Measurements from ENCODE around the gene FBN1. TPM values are rescaled to one million over a fixed set of nuclear protein-coding genes. Genes with fewer than 3 reads are reported as not detected.

FBN1 gene
- total RNA-seq, 1 experiment from 2014 or later = 1.1 TPM

GRCh38 chr15:48650931-48651330 lies 5.4 kb upstream of the FBN1 start:
- no peak overlapping the region for H3K27ac Mint-ChIP-seq (ENCODE audit: unreplicated experiment)
- intact Hi-C loops (cut with micrococcal nuclease; ENCODE audit: unreplicated experiment) = no loop called here
- no TSS peak for BruUV-seq (replicated peaks)
- no peak for DNase-seq
- no peak overlapping the region for H3K4me3 Mint-ChIP-seq (ENCODE audit: low read depth, unreplicated experiment)
- peaks cover 3% of the 10 kb centered on the region for H3K36me3 Mint-ChIP-seq (ENCODE audit: insufficient read depth, unreplicated experiment)
- CTCF ChIA-PET = no interaction called here
- peaks cover 17% of the 10 kb centered on the region for H3K27me3 Mint-ChIP-seq (ENCODE audit: unreplicated experiment)
- H3K4me1 Mint-ChIP-seq (ENCODE audit: low read depth, unreplicated experiment) = no peaks in the 10 kb centered on the region
- no peaks in the 10 kb centered on the region for H3K9me3 Mint-ChIP-seq (ENCODE audit: low read depth, unreplicated experiment)
- TF ChIP-seq CTCF (IDR thresholded peaks at IDR 0.05; ENCODE audit: unreplicated experiment) = no peak

DNA sequence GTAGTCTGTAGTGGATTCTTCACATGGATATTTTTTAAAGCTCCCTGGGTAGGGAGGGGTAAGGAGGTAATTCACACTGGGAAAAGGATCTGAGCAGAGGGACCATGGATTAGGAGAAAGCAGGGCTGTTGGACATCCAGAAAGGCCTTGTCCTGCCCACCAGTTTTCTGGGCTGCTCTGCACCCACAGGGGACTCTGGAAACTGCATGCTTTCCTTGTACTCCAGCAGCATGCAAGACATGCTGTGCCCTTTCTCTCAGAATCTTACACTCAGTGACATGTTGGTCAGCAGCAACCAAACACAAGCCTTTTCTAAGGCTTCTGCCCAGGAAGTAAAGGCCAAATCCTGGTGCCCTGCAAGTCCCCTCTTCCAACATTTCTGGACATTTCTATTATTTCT lies 2.5 kb upstream of the FBN1 start:
- intact Hi-C loops (cut with micrococcal nuclease; ENCODE audit: unreplicated experiment) = loop anchor here (10.0 kb wide), 1 partner anchor 157 kb away; no protein-coding TSS in a partner anchor
- no TSS peak for BruUV-seq (replicated peaks)
- CTCF ChIA-PET = interaction anchor here (0.6 kb wide), 1 partner anchor 1241 kb away, joined by 3 read pairs; no protein-coding TSS in a partner anchor
- H3K4me3 Mint-ChIP-seq (ENCODE audit: low read depth, unreplicated experiment) = no peak overlapping the region
- H3K36me3 Mint-ChIP-seq (ENCODE audit: insufficient read depth, unreplicated experiment) = peaks cover 8% of the 10 kb centered on the region
- no peaks in the 10 kb centered on the region for H3K9me3 Mint-ChIP-seq (ENCODE audit: low read depth, unreplicated experiment)
- no peak for DNase-seq
- peaks cover 35% of the 10 kb centered on the region for H3K27me3 Mint-ChIP-seq (ENCODE audit: unreplicated experiment)
- H3K4me1 Mint-ChIP-seq (ENCODE audit: low read depth, unreplicated experiment) = no peaks in the 10 kb centered on the region
- no peak for TF ChIP-seq CTCF (IDR thresholded peaks at IDR 0.05; ENCODE audit: unreplicated experiment)
- no peak overlapping the region for H3K27ac Mint-ChIP-seq (ENCODE audit: unreplicated experiment)

GRCh38 chr15:48646331-48646730 lies 822 bp upstream of the FBN1 start:
- BruUV-seq (replicated peaks) = no TSS peak
- TF ChIP-seq CTCF (IDR thresholded peaks at IDR 0.05; ENCODE audit: unreplicated experiment) = no peak
- CTCF ChIA-PET = no interaction called here
- Mint-ChIP-seq H3K4me3 (ENCODE audit: low read depth, unreplicated experiment) (peak overlapping the region; percentile 58), H3K4me1 (ENCODE audit: low read depth, unreplicated experiment) (no peaks in the 10 kb centered on the region), H3K27me3 (ENCODE audit: unreplicated experiment) (peaks cover 35% of the 10 kb centered on the region), H3K9me3 (ENCODE audit: low read depth, unreplicated experiment) (no peaks in the 10 kb centered on the region), H3K27ac (ENCODE audit: unreplicated experiment) (no peak overlapping the region), H3K36me3 (ENCODE audit: insufficient read depth, unreplicated experiment) (peaks cover 8% of the 10 kb centered on the region)
- DNase-seq = no peak
- intact Hi-C loops (cut with micrococcal nuclease; ENCODE audit: unreplicated experiment) = loop anchor here (10.0 kb wide), 1 partner anchor 158 kb away; no protein-coding TSS in a partner anchor

- CTCF ChIA-PET = no interaction called here
- H3K27me3 Mint-ChIP-seq (ENCODE audit: unreplicated experiment) = peaks cover 35% of the 10 kb centered on the region
- no peak for TF ChIP-seq CTCF (IDR thresholded peaks at IDR 0.05; ENCODE audit: unreplicated experiment)
- no peak overlapping the region for H3K27ac Mint-ChIP-seq (ENCODE audit: unreplicated experiment)
- peaks cover 8% of the 10 kb centered on the region for H3K36me3 Mint-ChIP-seq (ENCODE audit: insufficient read depth, unreplicated experiment)
- H3K4me1 Mint-ChIP-seq (ENCODE audit: low read depth, unreplicated experiment) = no peaks in the 10 kb centered on the region
- intact Hi-C loops (cut with micrococcal nuclease; ENCODE audit: unreplicated experiment) = loop anchor here (5.0 to 10.0 kb wide), 2 partner anchors 160 to 268 kb away; no protein-coding TSS in a partner anchor
- DNase-seq = peak; percentile 20
- no peaks in the 10 kb centered on the region for H3K9me3 Mint-ChIP-seq (ENCODE audit: low read depth, unreplicated experiment)
- no TSS peak for BruUV-seq (replicated peaks)
- H3K4me3 Mint-ChIP-seq (ENCODE audit: low read depth, unreplicated experiment) = peak overlapping the region; percentile 58
Measured at GRCh38 chr15:48644827-48645557, 517 bp downstream of the FBN1 start.
